Suprapubic skin (tissue), 4 donors: ENCODE data around the gene C2CD5. TPM values are rescaled to one million over a fixed set of nuclear protein-coding genes. Genes with fewer than 3 reads are reported as not detected.
"Not testable (repeated sequence)": the region's sequence is repeated elsewhere in the genome, so short reads cannot be mapped to it uniquely, and the experiment has no call there.

ENCODE experiments used
- DNase-seq, 2 donors: peaks; one replicate each; pipeline ENCODE4 v3.0.0-alpha.2; 2019; ENCODE audit warnings: low spot score in 2 of 2
- H3K27ac ChIP-seq: fragments of 200-600 bp; sonication (generic); one replicate; pipeline ENCODE4 v1.5.1; 2019
- H3K27me3 ChIP-seq: fragments of 200-600 bp; sonication (generic); one replicate; pipeline ENCODE4 v1.5.1; 2019
- H3K36me3 ChIP-seq: fragments of 200-600 bp; sonication (generic); one replicate; pipeline ENCODE4 v1.5.1; 2019
- H3K4me1 ChIP-seq: fragments of 200-600 bp; sonication (generic); one replicate; pipeline ENCODE4 v1.5.1; 2019
- H3K4me3 ChIP-seq: fragments of 200-600 bp; sonication (generic); one replicate; pipeline ENCODE4 v1.5.1; 2019; ENCODE audit warnings: mild to moderate bottlenecking
- H3K9me3 ChIP-seq: fragments of 200-600 bp; sonication (generic); one replicate; pipeline ENCODE4 v1.5.1; 2019
- CTCF ChIP-seq, 2 donors: fragments of 200-600 bp in 1 of 2; fragments of 450-650 bp in 1 of 2; sonication (generic) in 1 of 2; IDR thresholded peaks; one replicate each; pipeline ENCODE4 v1.5.1; 2016 to 2019; ENCODE audit warnings: antibody characterized with exemption in 2 of 2, mild to moderate bottlenecking in 1 of 2, moderate library complexity in 1 of 2
- EP300 ChIP-seq: sonication (generic); formaldehyde crosslinking; IDR thresholded peaks from one replicate; pipeline ENCODE4 v1.6.1; 2017; ENCODE audit warnings: antibody characterized with exemption
- POLR2A ChIP-seq, 2 donors: fragments of 450-650 bp; IDR thresholded peaks; one replicate each; pipeline ENCODE4 v1.6.1; 2017; ENCODE audit warnings: antibody characterized with exemption in 2 of 2, mild to moderate bottlenecking in 2 of 2, moderate library complexity in 2 of 2
- POLR2AphosphoS5 ChIP-seq, 3 donors: sonication (generic); formaldehyde crosslinking; IDR thresholded peaks; one replicate each; pipeline ENCODE4 v1.6.1; 2017; ENCODE audit warnings: antibody characterized with exemption in 3 of 3
- WGBS: methylation state at CpG from one replicate; pipeline ENCODE4 v1.1.5; 2018; 5-methylcytosine and 5-hydroxymethylcytosine counted together
- total RNA-seq, 4 donors: library from RNA; depleted of rRNA; stranded (reverse); fragments of >200 nt; gene quantifications; one replicate each; pipeline ENCODE4 v1.1.0, GENCODE V29; 2016

Gene C2CD5
- total RNA-seq, 4 donors from 2014 or later, result 23.1 to 39.2 (median 27.7) TPM

- DNase-seq, result no peak
- 76% methylated on average over 1 of the region's 1 CpG for WGBS
These were observed 50.0 kb downstream of the C2CD5 start for GRCh38 chr12:22494319-22494718.

DNA sequence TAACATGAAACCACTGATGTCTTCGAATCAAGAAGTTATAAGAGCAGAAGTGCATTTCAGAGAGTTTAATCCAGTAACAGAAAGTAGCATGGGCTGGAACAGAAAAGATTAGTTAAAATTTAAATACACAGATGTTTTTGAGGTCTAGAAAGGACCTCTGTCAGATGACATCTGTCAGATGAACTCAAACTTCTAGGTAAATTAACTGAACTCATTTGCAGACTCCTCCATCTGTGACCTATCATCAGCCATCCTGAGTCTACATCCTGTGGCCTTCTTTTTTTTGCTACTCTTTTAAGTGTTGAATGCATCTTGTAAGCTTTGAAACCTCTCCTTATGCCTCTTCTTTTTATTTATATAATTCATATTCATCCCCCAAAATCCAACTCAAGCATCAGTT, 53.3 kb downstream of the C2CD5 start:
- TF ChIP-seq POLR2A (IDR thresholded peaks at IDR 0.05), result no peak
- no peak for TF ChIP-seq CTCF (IDR thresholded peaks at IDR 0.05)
- no peak for TF ChIP-seq EP300
- no peak for TF ChIP-seq POLR2AphosphoS5 (IDR thresholded peaks at IDR 0.05)
- no peaks in the 10 kb centered on the region for H3K27me3 ChIP-seq
- peaks cover 38% of the 10 kb centered on the region for H3K36me3 ChIP-seq
- 92% methylated on average over 1 of the region's 1 CpG for WGBS
- no peaks in the 10 kb centered on the region for H3K9me3 ChIP-seq
- no peak for DNase-seq
- no peak overlapping the region for H3K27ac ChIP-seq
- no peak overlapping the region for H3K4me3 ChIP-seq
- no peaks in the 10 kb centered on the region for H3K4me1 ChIP-seq

More at GRCh38 chr12:22494319-22494718, 50.0 kb downstream of the C2CD5 start:
- H3K27ac ChIP-seq, result no peak overlapping the region
- no peaks in the 10 kb centered on the region for H3K4me1 ChIP-seq
- TF ChIP-seq EP300 (no peak), CTCF (IDR thresholded peaks at IDR 0.05) (no peak), POLR2A (IDR thresholded peaks at IDR 0.05) (no peak), POLR2AphosphoS5 (IDR thresholded peaks at IDR 0.05) (no peak)
- H3K4me3 ChIP-seq, result no peak overlapping the region
- peaks cover 23% of the 10 kb centered on the region for H3K36me3 ChIP-seq
- no peaks in the 10 kb centered on the region for H3K9me3 ChIP-seq
- H3K27me3 ChIP-seq, result no peaks in the 10 kb centered on the region

GRCh38 chr12:22488478-22488877, 55.9 kb downstream of the C2CD5 start:
- Histone ChIP-seq H3K36me3 (peaks cover 48% of the 10 kb centered on the region), H3K27ac (no peak overlapping the region), H3K27me3 (no peaks in the 10 kb centered on the region), H3K4me1 (no peaks in the 10 kb centered on the region), H3K4me3 (no peak overlapping the region), H3K9me3 (no peaks in the 10 kb centered on the region)
- no peak for DNase-seq
- 98% methylated on average over 3 of the region's 3 CpGs for whole genome bisulfite sequencing
- TF ChIP-seq POLR2AphosphoS5 (IDR thresholded peaks at IDR 0.05) (no peak), EP300 (no peak), POLR2A (IDR thresholded peaks at IDR 0.05) (no peak), CTCF (IDR thresholded peaks at IDR 0.05) (no peak)

DNA sequence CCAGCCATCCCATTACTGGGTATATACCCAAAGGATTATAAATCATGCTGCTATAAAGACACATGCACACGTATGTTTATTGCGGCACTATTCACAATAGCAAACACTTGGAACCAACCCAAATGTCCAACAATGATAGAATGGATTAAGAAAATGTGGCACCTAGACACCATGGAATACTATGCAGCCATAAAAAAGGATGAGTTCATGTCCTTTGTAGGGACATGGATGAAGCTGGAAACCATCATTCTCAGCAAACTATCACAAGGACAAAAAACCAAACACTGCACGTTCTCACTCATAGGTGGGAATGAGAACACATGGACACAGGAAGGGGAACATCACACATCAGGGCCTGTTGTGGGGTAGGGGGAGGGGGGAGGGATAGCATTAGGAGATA, 56.7 kb downstream of the C2CD5 start:
- H3K9me3 ChIP-seq, H3K27ac ChIP-seq, H3K4me1 ChIP-seq, H3K4me3 ChIP-seq, H3K27me3 ChIP-seq, DNase-seq: not testable (repeated sequence)
- peaks cover 53% of the 10 kb centered on the region for H3K36me3 ChIP-seq
- WGBS, result 98% methylated on average over 3 of the region's 3 CpGs

DNA sequence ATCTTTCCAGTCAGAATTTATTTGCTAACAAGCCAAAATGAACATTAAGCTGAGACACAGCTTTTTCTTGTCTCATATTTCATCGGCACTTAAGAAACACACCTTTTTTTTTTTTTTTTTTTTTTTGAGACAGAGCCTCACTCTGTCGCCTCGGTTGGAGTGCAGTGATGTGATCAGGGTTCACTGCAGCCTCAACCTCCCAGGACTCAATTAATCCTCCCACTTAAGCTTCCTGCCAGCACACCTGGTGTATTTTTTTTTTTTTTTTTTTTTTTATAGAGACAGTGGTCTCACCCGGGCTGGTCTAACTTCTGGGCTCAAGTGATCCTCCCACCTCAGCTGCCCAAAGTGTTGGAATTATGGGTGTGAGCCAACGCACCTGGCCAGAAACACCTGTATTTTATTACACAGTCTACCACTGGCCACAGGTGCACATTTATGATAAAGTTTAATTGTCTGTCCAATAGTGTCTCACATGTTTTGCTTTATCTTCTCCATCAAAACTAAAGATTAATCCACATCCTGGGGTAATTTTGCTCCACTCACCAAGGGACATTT, 62.7 kb downstream of the C2CD5 start:
- Histone ChIP-seq H3K9me3 (no peaks in the 10 kb centered on the region), H3K27ac (no peak overlapping the region), H3K4me3 (no peak overlapping the region), H3K27me3 (no peaks in the 10 kb centered on the region), H3K4me1 (no peaks in the 10 kb centered on the region), H3K36me3 (peaks cover 40% of the 10 kb centered on the region)
- DNase-seq, result no peak
- TF ChIP-seq POLR2A (IDR thresholded peaks at IDR 0.05) (no peak), POLR2AphosphoS5 (IDR thresholded peaks at IDR 0.05) (no peak), CTCF (IDR thresholded peaks at IDR 0.05) (no peak)
- WGBS, result 83% methylated on average over 5 of the region's 5 CpGs

DNA sequence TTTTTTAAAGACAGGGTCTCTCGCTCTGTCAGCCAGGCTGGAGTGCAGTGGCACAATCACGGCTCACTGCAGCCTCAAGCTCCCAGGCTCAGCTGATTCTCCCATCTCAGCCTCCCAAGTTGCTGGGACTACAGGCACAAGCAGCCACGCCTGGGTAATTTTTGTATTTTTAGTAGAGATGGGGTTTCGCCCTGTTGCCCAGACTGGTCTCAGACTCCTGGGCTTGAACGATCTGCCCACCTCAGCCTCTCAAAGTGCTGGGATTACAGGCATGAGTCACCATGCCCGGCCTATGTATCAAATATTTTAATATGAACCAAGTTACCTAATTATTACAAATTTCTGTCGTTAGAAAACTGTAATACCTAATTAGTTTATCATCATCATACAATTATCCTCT, 63.5 kb downstream of the C2CD5 start:
- not testable (repeated sequence) for DNase-seq, H3K4me1 ChIP-seq, H3K27ac ChIP-seq, H3K27me3 ChIP-seq, H3K9me3 ChIP-seq, H3K4me3 ChIP-seq
- 92% methylated on average over 7 of the region's 7 CpGs for WGBS
- peaks cover 41% of the 10 kb centered on the region for H3K36me3 ChIP-seq
